IMR-90 (cell line): ENCODE data around the gene ITGB5. TPM values are rescaled to one million over a fixed set of nuclear protein-coding genes. Genes with fewer than 3 reads are reported as not detected.

Experiments used
- ATAC-seq: fragments of 200-7000 bp; cut with Tn5 transposase; 2 replicates; pipeline ENCODE4 v1.9.1; 2020; ENCODE audit warnings: low read depth, mild to moderate bottlenecking, moderate library complexity
- BruUV-seq: library from RNA; stranded (reverse); fragments of 400-500 nt; replicated peaks from 2 replicates; lab custom pipeline; 2021; lab: Mats Ljungman, UMichigan
- CTCF ChIA-PET: fragments of 300-600 bp; formaldehyde crosslinking; extraction: SDS; loops from one replicate; lab custom pipeline; 2021; ENCODE audit warnings: antibody characterized with exemption; lab: Yijun Ruan, JAX
- POLR2A ChIA-PET: fragments of 300-600 bp; sonication (Branson Sonifier 250); formaldehyde crosslinking; loops from one replicate; lab custom pipeline; 2022; ENCODE audit warnings: antibody characterized with exemption; ENCODE audit not compliant: unreplicated experiment; lab: Charles Lee
- DNase-seq: peaks from one replicate; pipeline ENCODE4 v3.0.0; 2013
- H2AFZ ChIP-seq: replicated peaks from 2 replicates; pipeline ENCODE3; 2013; ENCODE audit warnings: low read length, mild to moderate bottlenecking; ENCODE audit not compliant: poor library complexity
- H2AK5ac ChIP-seq: 2 replicates; pipeline ENCODE4 v1.6.1; 2013; ENCODE audit warnings: low read depth, low read length, inconsistent platforms
- H2AK9ac ChIP-seq: replicated peaks from 2 replicates; pipeline ENCODE3; 2013; ENCODE audit warnings: mild to moderate bottlenecking, low read depth, low read length, moderate library complexity; ENCODE audit not compliant: poor library complexity
- H2BK120ac ChIP-seq: 2 replicates; pipeline ENCODE4 v1.6.1; 2013; ENCODE audit warnings: low read depth, low read length, inconsistent platforms
- H2BK15ac ChIP-seq: 3 replicates; pipeline ENCODE4 v1.6.1; 2013; ENCODE audit warnings: low read depth, low read length, inconsistent platforms
- H2BK20ac ChIP-seq: 2 replicates; pipeline ENCODE4 v1.6.1; 2013; ENCODE audit warnings: low read depth, mild to moderate bottlenecking, inconsistent platforms, low read length, moderate library complexity
- H2BK5ac ChIP-seq: 2 replicates; pipeline ENCODE4 v1.6.1; 2013; ENCODE audit warnings: mild to moderate bottlenecking, low read depth, low read length, inconsistent platforms; ENCODE audit not compliant: poor library complexity, severe bottlenecking
- H3K14ac ChIP-seq: replicated peaks from 2 replicates; pipeline ENCODE4 v1.6.1; 2013; ENCODE audit warnings: low read depth, low read length, inconsistent platforms
- H3K18ac ChIP-seq: 2 replicates; pipeline ENCODE4 v1.6.1; 2013; ENCODE audit warnings: low read depth, low read length, control low read depth
- H3K23ac ChIP-seq: 2 replicates; pipeline ENCODE4 v1.6.1; 2013; ENCODE audit warnings: low read depth, low read length, inconsistent platforms
- H3K27ac ChIP-seq: 2 replicates; pipeline ENCODE4 v1.5.1; 2013; ENCODE audit warnings: mild to moderate bottlenecking, control low read depth, low read length; ENCODE audit not compliant: insufficient read depth
- H3K27me3 ChIP-seq: 2 replicates; pipeline ENCODE4 v1.6.1; 2013; ENCODE audit warnings: low read length; ENCODE audit not compliant: control insufficient read depth, insufficient read depth
- H3K36me3 ChIP-seq: 2 replicates; pipeline ENCODE4 v1.6.1; 2013; ENCODE audit warnings: low read length, mixed read lengths; ENCODE audit not compliant: control insufficient read depth, insufficient read depth
- H3K4ac ChIP-seq: 2 replicates; pipeline ENCODE4 v1.6.1; 2013; ENCODE audit warnings: low read depth, low read length, inconsistent platforms
- H3K4me1 ChIP-seq: 2 replicates; pipeline ENCODE4 v1.6.1; 2013; ENCODE audit warnings: low read length, mixed read lengths; ENCODE audit not compliant: control insufficient read depth, insufficient read depth
- H3K4me2 ChIP-seq: 2 replicates; pipeline ENCODE4 v1.6.1; 2013; ENCODE audit warnings: low read depth, mild to moderate bottlenecking, control low read depth, low read length, moderate library complexity
- H3K4me3 ChIP-seq: 2 replicates; pipeline ENCODE4 v1.5.1; 2013; ENCODE audit warnings: low read depth, mild to moderate bottlenecking, control low read depth, low read length, moderate library complexity; ENCODE audit not compliant: insufficient read depth
- H3K56ac ChIP-seq: 2 replicates; pipeline ENCODE4 v1.6.1; 2013; ENCODE audit warnings: low read length, inconsistent platforms; ENCODE audit not compliant: insufficient read depth; ENCODE audit errors: extremely low read depth
- H3K79me1 ChIP-seq, 2 experiments: 2 replicates each; pipeline ENCODE4 v1.6.1; 2013; ENCODE audit warnings: low read length in 2 of 2, inconsistent platforms in 1 of 2, low read depth in 1 of 2
- H3K9ac ChIP-seq: 2 replicates; pipeline ENCODE4 v1.6.1; 2013; ENCODE audit warnings: low read depth, low read length, control low read depth
- H3K9me1 ChIP-seq: 2 replicates; pipeline ENCODE4 v1.6.1; 2013; ENCODE audit warnings: low read length, inconsistent platforms; ENCODE audit not compliant: insufficient read depth
- H3K9me3 ChIP-seq: 2 replicates; pipeline ENCODE4 v1.6.1; 2013; ENCODE audit warnings: low read length; ENCODE audit not compliant: control insufficient read depth, insufficient read depth
- H4K20me1 ChIP-seq: 2 replicates; pipeline ENCODE4 v1.6.1; 2013; ENCODE audit warnings: low read length, inconsistent platforms; ENCODE audit not compliant: insufficient read depth
- H4K5ac ChIP-seq: 2 replicates; pipeline ENCODE4 v1.6.1; 2013; ENCODE audit warnings: mild to moderate bottlenecking, low read depth, low read length, control low read depth
- H4K8ac ChIP-seq, 2 experiments: 2 replicates each; pipeline ENCODE4 v1.6.1; 2013; ENCODE audit warnings: low read depth in 2 of 2, low read length in 2 of 2, control low read depth in 1 of 2, inconsistent platforms in 1 of 2
- H4K91ac ChIP-seq: 2 replicates; pipeline ENCODE4 v1.6.1; 2013; ENCODE audit warnings: low read depth, low read length, inconsistent platforms; ENCODE audit not compliant: insufficient read depth
- CEBPB ChIP-seq: IDR thresholded peaks from 2 replicates; pipeline ENCODE4 v1.6.1; 2012; ENCODE audit warnings: low read depth, low read length, improper control_type of control experiment
- CTCF ChIP-seq: conservative IDR thresholded peaks from 2 replicates; pipeline ENCODE4 v1.5.1; 2012; ENCODE audit warnings: mild to moderate bottlenecking, low read depth, low read length, improper control_type of control experiment
- ELK1 ChIP-seq: fragments of 150-350 bp; IDR thresholded peaks from 2 replicates; pipeline ENCODE4 v1.6.1; 2016; ENCODE audit warnings: low read depth, mild to moderate bottlenecking, low read length, moderate library complexity, borderline replicate concordance
- FOS ChIP-seq: fragments of 150-350 bp; IDR thresholded peaks from 2 replicates; pipeline ENCODE4 v1.6.1; 2016; ENCODE audit warnings: low read depth, low read length
- MAZ ChIP-seq: IDR thresholded peaks from 2 replicates; pipeline ENCODE4 v1.6.1; 2012; ENCODE audit warnings: low read depth, mild to moderate bottlenecking, low read length, improper control_type of control experiment, moderate library complexity, borderline replicate concordance
- NFE2L2 ChIP-seq: fragments of 150-350 bp; IDR thresholded peaks from 2 replicates; pipeline ENCODE4 v1.6.1; 2016; ENCODE audit warnings: low read depth, mild to moderate bottlenecking, low read length
- POLR2A ChIP-seq: IDR thresholded peaks from 2 replicates; pipeline ENCODE4 v1.6.1; 2012; ENCODE audit warnings: mild to moderate bottlenecking, low read depth, low read length
- RCOR1 ChIP-seq: IDR thresholded peaks from 2 replicates; pipeline ENCODE4 v1.6.1; 2012; ENCODE audit warnings: mild to moderate bottlenecking, low read length, improper control_type of control experiment; ENCODE audit not compliant: insufficient replicate concordance
- RFX5 ChIP-seq: IDR thresholded peaks from 2 replicates; pipeline ENCODE4 v1.8.0; 2012; ENCODE audit warnings: low read depth, mild to moderate bottlenecking, low read length, moderate library complexity
- USF2 ChIP-seq: fragments of 150-350 bp; IDR thresholded peaks from 2 replicates; pipeline ENCODE4 v1.6.1; 2017; ENCODE audit warnings: mild to moderate bottlenecking, antibody characterized with exemption, low read length, low read depth
- WGBS, 2 experiments: methylation state at CpG; one replicate each; pipeline versions ENCODE4 v1.1.5 to v1.1.7; 2013; ENCODE audit warnings: missing lambda C conversion rate in 2 of 2; ENCODE audit not compliant: insufficient read length in 1 of 2; ENCODE audit errors: extremely low coverage in 2 of 2; 5-methylcytosine and 5-hydroxymethylcytosine counted together
- dilution Hi-C: fragments of 300-500 bp; cut with HindIII; formaldehyde crosslinking; loops from one replicate; pipeline ENCODE4 v1.14.3; 2018; ENCODE audit warnings: low sequenced_read_pairs; ENCODE audit not compliant: unreplicated experiment
- in situ Hi-C: fragments of 300-500 bp; cut with MboI; formaldehyde crosslinking; loops from 3 replicates; pipeline ENCODE4 v1.14.3; 2019; ENCODE audit warnings: low sequenced_read_pairs, inconsistent platforms, mixed read lengths
- intact Hi-C: fragments of 100-400 bp; cut with micrococcal nuclease; formaldehyde crosslinking; loops from 2 replicates; pipeline ENCODE4 v1.10.0; 2022
- polyA plus RNA-seq, 3 experiments: library from polyadenylated mRNA; depleted of rRNA; stranded (reverse); fragments of >200 nt; gene quantifications; 2 replicates each; pipeline ENCODE4 v1.2.3, GENCODE V29; 2012; ENCODE audit warnings: low replicate concordance in 1 of 3
- total RNA-seq: library from RNA; depleted of rRNA; stranded (reverse); fragments of >200 nt; gene quantifications from 2 replicates; pipeline ENCODE4 v1.2.3, GENCODE V29; 2012

The ITGB5 gene
- total and polyA plus RNA-seq, 2 of the 4 experiments (the other 2 are of a cell fraction) = 85.0 to 101 TPM

- peak overlapping the region; percentile 62 for H2AFZ ChIP-seq
- peaks cover 2% of the 10 kb centered on the region; the same call in 1 of the 2 replicates for H3K4me1 ChIP-seq
- ATAC-seq (peak; percentile 53; the same call in 1 of the 2 replicates), DNase-seq (no peak)
- H2BK5ac ChIP-seq = no peak overlapping the region
- H3K9me3 ChIP-seq = no peaks in the 10 kb centered on the region
- no peak overlapping the region for H3K18ac ChIP-seq
- H3K14ac ChIP-seq = no peak overlapping the region
- H3K23ac ChIP-seq = 0 out of 2 replicates have a peak overlapping the region, but pooled peaks have one; percentile 25
- H4K20me1 ChIP-seq = no peaks in the 10 kb centered on the region
- in situ Hi-C loops (no loop called here), intact Hi-C loops (no loop called here), dilution Hi-C loops (no loop called here)
- H2AK9ac ChIP-seq = no peak overlapping the region
- no peaks in the 10 kb centered on the region for H3K79me1 ChIP-seq
- TF ChIP-seq NFE2L2 = no peak
- TF ChIP-seq POLR2A = no peak
- TF ChIP-seq CTCF = no peak
- no peak for TF ChIP-seq RCOR1
- no peak for TF ChIP-seq CEBPB
- no peak for TF ChIP-seq FOS
- no peak for TF ChIP-seq USF2
- TF ChIP-seq ELK1 = no peak
- no peak for TF ChIP-seq MAZ
- no peak for TF ChIP-seq RFX5
- no peak overlapping the region for H2BK20ac ChIP-seq
- H3K9ac ChIP-seq = no peak overlapping the region
- no TSS peak for BruUV-seq
- H3K4me3 ChIP-seq = no peak overlapping the region
- 90% methylated on average over 2 of the region's 8 CpGs; no CpG with 5 or more reads in 1 of the 2 experiments for WGBS, 2 experiments
- H2BK120ac ChIP-seq = no peak overlapping the region
- no peak overlapping the region for H2AK5ac ChIP-seq
- no peak overlapping the region for H3K4ac ChIP-seq
- CTCF ChIA-PET = no interaction called here
- no peaks in the 10 kb centered on the region for H3K36me3 ChIP-seq
- H3K56ac ChIP-seq = no peak overlapping the region
- H2BK15ac ChIP-seq = no peak overlapping the region
- H3K27ac ChIP-seq = no peak overlapping the region
- H3K4me2 ChIP-seq = no peak overlapping the region
- POLR2A ChIA-PET = no interaction called here
- H4K5ac ChIP-seq = no peak overlapping the region
- H4K8ac ChIP-seq = no peak overlapping the region; a peak in 1 of 4 replicates
- no peak overlapping the region for H4K91ac ChIP-seq
- no peaks in the 10 kb centered on the region; the same call in 1 of the 2 replicates for H3K9me1 ChIP-seq
- peaks cover 29% of the 10 kb centered on the region for H3K27me3 ChIP-seq
Measured at GRCh38 chr3:124916837-124917409, 29.8 kb upstream of the ITGB5 start.
